PC-3 (cell line): ENCODE measurements around the gene LRRC37A3. TPM values are rescaled to one million over a fixed set of nuclear protein-coding genes. Genes with fewer than 3 reads are reported as not detected.

Experiments
- ATAC-seq: fragments of 200-7000 bp; cut with Tn5 transposase; 2 replicates; pipeline ENCODE4 v1.9.1; 2020; ENCODE audit warnings: mild to moderate bottlenecking, moderate library complexity
- BruUV-seq: library from RNA; stranded (reverse); fragments of 400-500 nt; replicated peaks from 2 replicates; lab custom pipeline; 2021; lab: Mats Ljungman, UMichigan
- CTCF ChIA-PET: fragments of 300-600 bp; sonication (Branson Sonifier 250); formaldehyde crosslinking; loops from one replicate; lab custom pipeline; 2022; ENCODE audit warnings: antibody characterized with exemption; lab: Charles Lee
- POLR2A ChIA-PET: fragments of 300-600 bp; sonication (Branson Sonifier 250); formaldehyde crosslinking; loops from one replicate; lab custom pipeline; 2022; ENCODE audit warnings: antibody characterized with exemption; ENCODE audit not compliant: unreplicated experiment; lab: Charles Lee
- DNase-seq: peaks from one replicate; pipeline ENCODE4 v3.0.0-alpha.2; 2015
- H2AFZ ChIP-seq: fragments of 300-600 bp; sonication (generic); 2 replicates; pipeline ENCODE4 v1.6.0; 2016; ENCODE audit warnings: antibody characterized with exemption, low read length
- H3F3A ChIP-seq: fragments of 300-600 bp; sonication (generic); one replicate; pipeline ENCODE4 v1.6.0; 2017; ENCODE audit warnings: antibody characterized with exemption, low read length, control low read depth, mild to moderate bottlenecking; ENCODE audit not compliant: unreplicated experiment
- H3K27ac ChIP-seq: fragments of 300-600 bp; sonication (generic); 2 replicates; pipeline ENCODE4 v1.5.1; 2016; ENCODE audit warnings: mild to moderate bottlenecking, low read length
- H3K27me3 ChIP-seq: fragments of 300-600 bp; sonication (generic); 2 replicates; pipeline ENCODE4 v1.6.1; 2016; ENCODE audit warnings: low read length, mixed read lengths
- H3K36me3 ChIP-seq: fragments of 300-600 bp; sonication (generic); 2 replicates; pipeline ENCODE4 v1.6.1; 2016; ENCODE audit warnings: low read depth, mixed run types, low read length, mixed read lengths
- H3K4me1 ChIP-seq: fragments of 300-600 bp; sonication (generic); 2 replicates; pipeline ENCODE4 v1.5.1; 2016; ENCODE audit warnings: low read length; ENCODE audit not compliant: insufficient read depth
- H3K4me2 ChIP-seq: fragments of 300-600 bp; sonication (generic); 2 replicates; pipeline ENCODE4 v1.6.0; 2016; ENCODE audit warnings: low read length
- H3K4me3 ChIP-seq: fragments of 300-600 bp; sonication (generic); 2 replicates; pipeline ENCODE4 v1.5.1; 2016; ENCODE audit warnings: mild to moderate bottlenecking, low read length, mixed read lengths
- H3K79me2 ChIP-seq: fragments of 300-600 bp; sonication (generic); 2 replicates; pipeline ENCODE4 v1.6.1; 2017; ENCODE audit warnings: low read length, mixed read lengths
- H3K9ac ChIP-seq: fragments of 300-600 bp; sonication (generic); 2 replicates; pipeline ENCODE4 v1.6.0; 2016; ENCODE audit warnings: mild to moderate bottlenecking, low read length
- H3K9me2 ChIP-seq: fragments of 300-600 bp; sonication (generic); replicated peaks from 2 replicates; pipeline ENCODE4 v1.6.1; 2016; ENCODE audit warnings: mixed run types, low read length, mixed read lengths
- H3K9me3 ChIP-seq: fragments of 300-600 bp; sonication (generic); 2 replicates; pipeline ENCODE4 v1.6.1; 2016; ENCODE audit warnings: low read length, mixed read lengths
- H4K20me1 ChIP-seq: fragments of 300-600 bp; sonication (generic); 2 replicates; pipeline ENCODE4 v1.6.1; 2016; ENCODE audit warnings: low read length, mixed read lengths
- CTCF ChIP-seq: fragments of 300-600 bp; sonication (generic); conservative IDR thresholded peaks from 2 replicates; pipeline ENCODE4 v1.5.1; 2017; ENCODE audit warnings: antibody characterized with exemption, low read depth, mild to moderate bottlenecking, low read length
- EZH2 ChIP-seq: fragments of 300-600 bp; sonication (generic); IDR thresholded peaks from one replicate; pipeline ENCODE4 v1.6.1; 2017; ENCODE audit warnings: antibody characterized with exemption, mild to moderate bottlenecking, low read length; ENCODE audit not compliant: unreplicated experiment
- EZH2phosphoT487 ChIP-seq: fragments of 300-600 bp; sonication (generic); IDR thresholded peaks from 2 replicates; pipeline ENCODE4 v1.6.1; 2018; ENCODE audit warnings: mild to moderate bottlenecking, antibody characterized with exemption, low read length, borderline replicate concordance
- intact Hi-C: fragments of 100-400 bp; cut with micrococcal nuclease; formaldehyde crosslinking; loops from 2 replicates; pipeline ENCODE4 v1.9.0; 2023
- total RNA-seq: library from RNA; depleted of rRNA; stranded (reverse); fragments of >200 nt; gene quantifications from 2 replicates; pipeline ENCODE4 v1.2.3, GENCODE V29; 2014

LRRC37A3 gene
- total RNA-seq, 1 experiment from 2014 or later = 7.1 TPM

GRCh38 chr17:64951877-64952276, 32.6 kb upstream of the LRRC37A3 start:
- Histone ChIP-seq H3F3A (no peaks in the 10 kb centered on the region), H3K36me3 (no peaks in the 10 kb centered on the region), H3K9me3 (no peaks in the 10 kb centered on the region), H4K20me1 (no peaks in the 10 kb centered on the region), H3K9me2 (no peaks in the 10 kb centered on the region), H2AFZ (no peak overlapping the region), H3K9ac (no peak overlapping the region), H3K4me1 (no peaks in the 10 kb centered on the region), H3K4me3 (no peak overlapping the region), H3K79me2 (no peaks in the 10 kb centered on the region), H3K27ac (no peak overlapping the region), H3K27me3 (no peaks in the 10 kb centered on the region), H3K4me2 (no peak overlapping the region)
- no peak for TF ChIP-seq EZH2phosphoT487
- intact Hi-C loops = no loop called here
- ChIA-PET POLR2A (no interaction called here), CTCF (no interaction called here)
- ATAC-seq (no peak), DNase-seq (no peak)
- no TSS peak for BruUV-seq

- Histone ChIP-seq H3K27ac (no peak overlapping the region), H3K4me3 (no peak overlapping the region), H3K4me1 (no peaks in the 10 kb centered on the region), H3K36me3 (no peaks in the 10 kb centered on the region), H3K9me3 (no peaks in the 10 kb centered on the region), H3F3A (no peaks in the 10 kb centered on the region), H3K4me2 (no peak overlapping the region), H3K79me2 (no peaks in the 10 kb centered on the region), H2AFZ (no peak overlapping the region), H3K9ac (no peak overlapping the region), H4K20me1 (no peaks in the 10 kb centered on the region), H3K9me2 (no peaks in the 10 kb centered on the region), H3K27me3 (no peaks in the 10 kb centered on the region)
- ChIA-PET CTCF (no interaction called here), POLR2A (interaction anchor here (0.5 to 0.6 kb wide), 2 partner anchors 9 to 1199 kb away, joined by 9 to 11 read pairs; no protein-coding TSS in a partner anchor)
- no peak for ATAC-seq
- DNase-seq = no peak
- intact Hi-C loops = no loop called here
- TF ChIP-seq EZH2 (no peak), CTCF (no peak), EZH2phosphoT487 (no peak)
- no TSS peak for BruUV-seq
These were observed 31.6 kb upstream of the LRRC37A3 start for GRCh38 chr17:64950871-64951270.

GRCh38 chr17:64947152-64947551, 27.9 kb upstream of the LRRC37A3 start:
- H3K9ac ChIP-seq = no peak overlapping the region
- no peaks in the 10 kb centered on the region for H3K27me3 ChIP-seq
- H3K4me3 ChIP-seq = no peak overlapping the region
- BruUV-seq = no TSS peak
- H4K20me1 ChIP-seq = no peaks in the 10 kb centered on the region
- no peak for TF ChIP-seq EZH2phosphoT487
- H3K9me3 ChIP-seq = no peaks in the 10 kb centered on the region
- H3K4me1 ChIP-seq = no peaks in the 10 kb centered on the region
- ChIA-PET POLR2A (no interaction called here), CTCF (no interaction called here)
- H3K9me2 ChIP-seq = no peaks in the 10 kb centered on the region
- no peak overlapping the region for H2AFZ ChIP-seq
- no peak overlapping the region for H3K27ac ChIP-seq
- DNase-seq (no peak), ATAC-seq (no peak)
- H3K4me2 ChIP-seq = no peak overlapping the region
- no peaks in the 10 kb centered on the region for H3K79me2 ChIP-seq
- H3K36me3 ChIP-seq = no peaks in the 10 kb centered on the region
- H3F3A ChIP-seq = no peaks in the 10 kb centered on the region
- intact Hi-C loops = no loop called here

GRCh38 chr17:64941761-64942160, 22.5 kb upstream of the LRRC37A3 start:
- Histone ChIP-seq H4K20me1 (no peaks in the 10 kb centered on the region), H3K9ac (no peak overlapping the region), H3K9me2 (no peaks in the 10 kb centered on the region), H3K36me3 (no peaks in the 10 kb centered on the region), H3K27me3 (no peaks in the 10 kb centered on the region), H3K27ac (no peak overlapping the region), H3K4me3 (no peak overlapping the region), H3K9me3 (no peaks in the 10 kb centered on the region), H3K4me2 (no peak overlapping the region), H2AFZ (no peak overlapping the region), H3K79me2 (no peaks in the 10 kb centered on the region), H3F3A (no peaks in the 10 kb centered on the region), H3K4me1 (peaks cover 24% of the 10 kb centered on the region)
- CTCF ChIA-PET = no interaction called here
- ATAC-seq (no peak), DNase-seq (no peak)
- no peak for TF ChIP-seq EZH2phosphoT487
- TF ChIP-seq CTCF = no peak
- no peak for TF ChIP-seq EZH2
- BruUV-seq = no TSS peak
- intact Hi-C loops = no loop called here
- POLR2A ChIA-PET = no interaction called here
